Activated CD4-positive, alpha-beta memory T cell treated with anti-CD3 and anti-CD28 coated beads, Interleukin-2, amount 10 ng/mL, durations not matched to agents 7 days and 5 days (primary cell): Measurements from ENCODE around the gene KCTD3. TPM values are rescaled to one million over a fixed set of nuclear protein-coding genes. Genes with fewer than 3 reads are reported as not detected.

Experiments
- CTCF ChIA-PET: fragments of 350-600 bp; sonication (Branson Sonifier 250); formaldehyde crosslinking; loops from one replicate; lab custom pipeline; 2021; ENCODE audit warnings: antibody characterized with exemption, inconsistent platforms; lab: Charles Lee
- POLR2A ChIA-PET: fragments of 350-600 bp; sonication (Branson Sonifier 250); formaldehyde crosslinking; loops from one replicate; lab custom pipeline; 2021; ENCODE audit warnings: antibody characterized with exemption; lab: Charles Lee
- DNase-seq: peaks from one replicate; pipeline ENCODE4 v3.0.0-alpha.2; 2020
- H3K27ac Mint-ChIP-seq: one replicate; pipeline ENCODE4 v1.8.0; 2021; ENCODE audit warnings: mild to moderate bottlenecking, mixed read lengths
- H3K27me3 Mint-ChIP-seq: one replicate; pipeline ENCODE4 v1.8.0; 2021; ENCODE audit warnings: mixed read lengths
- H3K36me3 Mint-ChIP-seq: one replicate; pipeline ENCODE4 v1.8.0; 2021; ENCODE audit warnings: low read depth, mixed read lengths
- H3K4me1 Mint-ChIP-seq: one replicate; pipeline ENCODE4 v1.8.0; 2021; ENCODE audit warnings: mixed read lengths
- H3K4me3 Mint-ChIP-seq: one replicate; pipeline ENCODE4 v1.8.0; 2021; ENCODE audit warnings: mild to moderate bottlenecking, mixed read lengths
- H3K9me3 Mint-ChIP-seq: one replicate; pipeline ENCODE4 v1.8.0; 2021; ENCODE audit warnings: mixed read lengths
- total RNA-seq, 2 experiments: library from RNA; stranded (reverse); gene quantifications; one replicate each; pipeline ENCODE4 v1.2.3, GENCODE V29; 2021

The KCTD3 gene
- total RNA-seq, 2 experiments from 2014 or later = 3.4 TPM

- CTCF ChIA-PET = no interaction called here
These were observed 24.8 kb upstream of the KCTD3 start for GRCh38 chr1:215542301-215542700.

GRCh38 chr1:215543191-215543606 is 23.9 kb upstream of the KCTD3 start:
- ChIA-PET CTCF (no interaction called here), POLR2A (interaction anchor here (0.9 kb wide), 1 partner anchor 23 kb away, joined by 3 read pairs; no protein-coding TSS in a partner anchor)
- no peaks in the 10 kb centered on the region for H3K27me3 Mint-ChIP-seq
- H3K36me3 Mint-ChIP-seq = no peaks in the 10 kb centered on the region
- H3K4me1 Mint-ChIP-seq = peaks cover 11% of the 10 kb centered on the region
- no peak overlapping the region for H3K4me3 Mint-ChIP-seq
- no peaks in the 10 kb centered on the region for H3K9me3 Mint-ChIP-seq
- peak overlapping the region; percentile 52 for H3K27ac Mint-ChIP-seq
- DNase-seq = peak; percentile 18

More at GRCh38 chr1:215542301-215542700, 24.8 kb upstream of the KCTD3 start:
- H3K9me3 Mint-ChIP-seq = no peaks in the 10 kb centered on the region
- H3K36me3 Mint-ChIP-seq = no peaks in the 10 kb centered on the region
- no peak overlapping the region for H3K27ac Mint-ChIP-seq
- DNase-seq = no peak
- POLR2A ChIA-PET = no interaction called here
- no peak overlapping the region for H3K4me3 Mint-ChIP-seq
- H3K4me1 Mint-ChIP-seq = peaks cover 11% of the 10 kb centered on the region
- no peaks in the 10 kb centered on the region for H3K27me3 Mint-ChIP-seq

- H3K27me3 Mint-ChIP-seq = no peaks in the 10 kb centered on the region
- CTCF ChIA-PET = no interaction called here
- H3K4me1 Mint-ChIP-seq = peaks cover 11% of the 10 kb centered on the region
These were observed 23.3 kb upstream of the KCTD3 start for GRCh38 chr1:215543806-215544205.

GRCh38 chr1:215544566-215544965 is 22.5 kb upstream of the KCTD3 start:
- DNase-seq = no peak
- no peaks in the 10 kb centered on the region for H3K9me3 Mint-ChIP-seq
- ChIA-PET CTCF (no interaction called here), POLR2A (interaction anchor here (0.9 kb wide), 1 partner anchor 13 kb away, joined by 3 read pairs; no protein-coding TSS in a partner anchor)
- no peak overlapping the region for H3K27ac Mint-ChIP-seq
- no peak overlapping the region for H3K4me3 Mint-ChIP-seq
- no peaks in the 10 kb centered on the region for H3K36me3 Mint-ChIP-seq
- no peaks in the 10 kb centered on the region for H3K27me3 Mint-ChIP-seq
- H3K4me1 Mint-ChIP-seq = peaks cover 11% of the 10 kb centered on the region

More at GRCh38 chr1:215543806-215544205, 23.3 kb upstream of the KCTD3 start:
- Mint-ChIP-seq H3K9me3 (no peaks in the 10 kb centered on the region), H3K27ac (no peak overlapping the region), H3K4me3 (no peak overlapping the region), H3K36me3 (no peaks in the 10 kb centered on the region)
- DNase-seq = no peak
- POLR2A ChIA-PET = interaction anchor here (0.9 kb wide), 1 partner anchor 22 kb away, joined by 3 read pairs; no protein-coding TSS in a partner anchor

GRCh38 chr1:215545096-215545495 is 22.0 kb upstream of the KCTD3 start:
- no peak overlapping the region for H3K27ac Mint-ChIP-seq
- no peaks in the 10 kb centered on the region for H3K36me3 Mint-ChIP-seq
- no peak for DNase-seq
- H3K4me1 Mint-ChIP-seq = peaks cover 11% of the 10 kb centered on the region
- no peaks in the 10 kb centered on the region for H3K27me3 Mint-ChIP-seq
- H3K9me3 Mint-ChIP-seq = no peaks in the 10 kb centered on the region
- CTCF ChIA-PET = no interaction called here
- H3K4me3 Mint-ChIP-seq = no peak overlapping the region
- POLR2A ChIA-PET = interaction anchor here (0.9 kb wide), 1 partner anchor 13 kb away, joined by 3 read pairs; no protein-coding TSS in a partner anchor

- H3K36me3 Mint-ChIP-seq = no peaks in the 10 kb centered on the region
- no peaks in the 10 kb centered on the region for H3K9me3 Mint-ChIP-seq
- H3K27me3 Mint-ChIP-seq = peaks cover 6% of the 10 kb centered on the region
- no peak overlapping the region for H3K4me3 Mint-ChIP-seq
- peaks cover 11% of the 10 kb centered on the region for H3K4me1 Mint-ChIP-seq
- ChIA-PET CTCF (no interaction called here), POLR2A (no interaction called here)
- DNase-seq = no peak
- H3K27ac Mint-ChIP-seq = no peak overlapping the region
These were observed 20.1 kb upstream of the KCTD3 start for GRCh38 chr1:215547011-215547410.

- ChIA-PET POLR2A (no interaction called here), CTCF (no interaction called here)
- H3K4me1 Mint-ChIP-seq = no peaks in the 10 kb centered on the region
- H3K4me3 Mint-ChIP-seq = no peak overlapping the region
- peaks cover 5% of the 10 kb centered on the region for H3K9me3 Mint-ChIP-seq
- DNase-seq = no peak
- H3K27me3 Mint-ChIP-seq = peaks cover 10% of the 10 kb centered on the region
- H3K36me3 Mint-ChIP-seq = no peaks in the 10 kb centered on the region
- H3K27ac Mint-ChIP-seq = no peak overlapping the region
These were observed 15.3 kb upstream of the KCTD3 start for GRCh38 chr1:215551806-215552205.

- Mint-ChIP-seq H3K27ac (no peak overlapping the region), H3K36me3 (no peaks in the 10 kb centered on the region), H3K4me3 (no peak overlapping the region), H3K4me1 (no peaks in the 10 kb centered on the region), H3K9me3 (peaks cover 5% of the 10 kb centered on the region), H3K27me3 (peaks cover 10% of the 10 kb centered on the region)
- CTCF ChIA-PET = no interaction called here
- DNase-seq = no peak
- POLR2A ChIA-PET = no interaction called here
These were observed 12.2 kb upstream of the KCTD3 start for GRCh38 chr1:215554865-215555264.

GRCh38 chr1:215555531-215555930 is 11.6 kb upstream of the KCTD3 start:
- CTCF ChIA-PET = no interaction called here
- Mint-ChIP-seq H3K36me3 (no peaks in the 10 kb centered on the region), H3K4me3 (no peak overlapping the region), H3K4me1 (no peaks in the 10 kb centered on the region), H3K27ac (no peak overlapping the region), H3K9me3 (peaks cover 5% of the 10 kb centered on the region), H3K27me3 (peaks cover 7% of the 10 kb centered on the region)
- no peak for DNase-seq
- POLR2A ChIA-PET = no interaction called here

GRCh38 chr1:215556996-215557395 is 10.1 kb upstream of the KCTD3 start:
- no peak for DNase-seq
- ChIA-PET CTCF (no interaction called here), POLR2A (no interaction called here)
- H3K9me3 Mint-ChIP-seq = peaks cover 5% of the 10 kb centered on the region
- no peaks in the 10 kb centered on the region for H3K4me1 Mint-ChIP-seq
- H3K27me3 Mint-ChIP-seq = peaks cover 5% of the 10 kb centered on the region
- H3K36me3 Mint-ChIP-seq = no peaks in the 10 kb centered on the region
- no peak overlapping the region for H3K27ac Mint-ChIP-seq
- no peak overlapping the region for H3K4me3 Mint-ChIP-seq

- ChIA-PET POLR2A (interaction anchor here (1.1 kb wide), 1 partner anchor 13 kb away, joined by 3 read pairs; no protein-coding TSS in a partner anchor), CTCF (no interaction called here)
- Mint-ChIP-seq H3K27ac (no peak overlapping the region), H3K4me1 (no peaks in the 10 kb centered on the region), H3K9me3 (peaks cover 5% of the 10 kb centered on the region), H3K27me3 (peaks cover 5% of the 10 kb centered on the region), H3K36me3 (no peaks in the 10 kb centered on the region), H3K4me3 (no peak overlapping the region)
- DNase-seq = no peak
These were observed 9.6 kb upstream of the KCTD3 start for GRCh38 chr1:215557504-215557903.

- H3K4me3 Mint-ChIP-seq = no peak overlapping the region
- POLR2A ChIA-PET = interaction anchor here (1.1 kb wide), 1 partner anchor 13 kb away, joined by 3 read pairs; no protein-coding TSS in a partner anchor
- no peaks in the 10 kb centered on the region for H3K36me3 Mint-ChIP-seq
- peaks cover 4% of the 10 kb centered on the region for H3K27me3 Mint-ChIP-seq
- H3K4me1 Mint-ChIP-seq = no peaks in the 10 kb centered on the region
- H3K27ac Mint-ChIP-seq = no peak overlapping the region
- DNase-seq = no peak
- CTCF ChIA-PET = no interaction called here
- H3K9me3 Mint-ChIP-seq = peaks cover 5% of the 10 kb centered on the region
These were observed 9.0 kb upstream of the KCTD3 start for GRCh38 chr1:215557992-215558626.

GRCh38 chr1:215567491-215568298 is 591 bp downstream of the KCTD3 start:
- CTCF ChIA-PET = no interaction called here

More at GRCh38 chr1:215567491-215568298, 591 bp downstream of the KCTD3 start:
- Mint-ChIP-seq H3K4me1 (peaks cover 25% of the 10 kb centered on the region), H3K4me3 (peak overlapping the region; percentile 72), H3K9me3 (no peaks in the 10 kb centered on the region), H3K27ac (peak overlapping the region; percentile 19), H3K27me3 (peaks cover 25% of the 10 kb centered on the region), H3K36me3 (no peaks in the 10 kb centered on the region)
- POLR2A ChIA-PET = no interaction called here
- peak; percentile 27 for DNase-seq
